Measurements from ENCODE around the gene RRAGA. TPM values are rescaled to one million over a fixed set of nuclear protein-coding genes. Genes with fewer than 3 reads are reported as not detected.

RRAGA gene, protein sequence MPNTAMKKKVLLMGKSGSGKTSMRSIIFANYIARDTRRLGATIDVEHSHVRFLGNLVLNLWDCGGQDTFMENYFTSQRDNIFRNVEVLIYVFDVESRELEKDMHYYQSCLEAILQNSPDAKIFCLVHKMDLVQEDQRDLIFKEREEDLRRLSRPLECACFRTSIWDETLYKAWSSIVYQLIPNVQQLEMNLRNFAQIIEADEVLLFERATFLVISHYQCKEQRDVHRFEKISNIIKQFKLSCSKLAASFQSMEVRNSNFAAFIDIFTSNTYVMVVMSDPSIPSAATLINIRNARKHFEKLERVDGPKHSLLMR
- total RNA-seq (10 to 100 TPM; 25.4 to 31.8 TPM), polyA plus RNA-seq (10 to 100 TPM; 49.0 to 52.4 TPM)

DNA sequence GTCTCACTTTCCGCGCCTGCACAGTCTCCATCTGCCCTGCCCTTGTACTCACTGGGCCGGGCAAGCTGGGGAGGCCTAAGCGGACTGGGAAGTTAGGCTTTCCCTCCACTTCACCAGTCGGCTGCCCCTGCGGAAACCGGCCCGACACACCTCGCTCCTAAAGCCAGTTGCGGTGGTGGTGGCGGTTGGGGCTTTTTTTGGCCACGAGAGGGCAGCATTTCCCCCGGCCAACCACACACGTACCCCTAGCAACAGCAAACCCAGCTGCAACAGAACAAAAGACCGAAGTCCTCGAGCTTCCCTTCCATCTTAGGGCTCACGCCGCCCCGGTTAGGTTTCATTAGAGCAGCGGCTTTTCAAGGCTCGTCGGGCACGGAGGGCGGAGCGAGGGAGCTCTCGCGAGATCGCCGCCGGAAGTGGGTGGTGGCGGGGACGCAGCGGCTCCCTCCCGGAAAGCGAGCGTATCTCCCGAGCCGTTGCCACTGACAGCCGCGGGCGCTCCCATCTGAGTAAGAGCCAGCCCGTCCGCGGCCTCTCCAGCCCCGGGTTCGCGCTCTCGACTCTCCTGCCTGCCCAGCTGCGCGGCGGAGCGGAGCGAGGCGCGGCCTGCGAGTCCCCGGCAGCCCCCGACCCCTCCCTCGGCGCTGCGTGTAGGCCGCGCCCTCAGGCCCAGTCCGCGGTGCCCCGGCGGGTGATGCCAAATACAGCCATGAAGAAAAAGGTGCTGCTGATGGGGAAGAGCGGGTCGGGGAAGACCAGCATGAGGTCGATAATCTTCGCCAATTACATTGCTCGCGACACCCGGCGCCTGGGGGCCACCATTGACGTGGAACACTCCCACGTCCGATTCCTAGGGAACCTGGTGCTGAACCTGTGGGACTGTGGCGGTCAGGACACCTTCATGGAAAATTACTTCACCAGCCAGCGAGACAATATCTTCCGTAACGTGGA, at the start of gene RRAGA:
Gene RRAGA (plus strand): TSS at position 462 of the 951 bp plus-strand sequence. CDS start 233 bp downstream, at position 695.
- Histone ChIP-seq H3K9me3 (ENCODE audit: control insufficient read depth in 4 of 4, low read length in 3 of 4) (no peaks in the 10 kb centered on the region), H3K36me3 (ENCODE audit: control insufficient read depth in 4 of 4, insufficient read depth in 3 of 4, low read depth in 1 of 4, low read length in 3 of 4) (no peaks in the 10 kb centered on the region), H3K27me3 (ENCODE audit: control insufficient read depth in 4 of 4, insufficient read depth in 4 of 4, low read length in 3 of 4) (no peaks in the 10 kb centered on the region), H3K4me1 (ENCODE audit: control insufficient read depth in 4 of 4, insufficient read depth in 4 of 4, low read length in 3 of 4) (peaks cover 0 to 31% (median 21%) of the 10 kb centered on the region in 4 donors), H3K9ac (ENCODE audit: low read depth in 1 of 2, low read length in 2 of 2) (peak within 1 kb of the TSS; percentile 72 to 87), H3K27ac (ENCODE audit: low read depth in 1 of 2, low read length in 2 of 2) (peak within 1 kb of the TSS; percentile 86 to 95), H3K4me3 (ENCODE audit: low read depth in 1 of 3, low read length in 3 of 3) (peak within 1 kb of the TSS; percentile 76 to 88 (median 78))
- under 1% methylated on average over 82 of the region's 82 CpGs for WGBS
- peak; percentile 85 for TF ChIP-seq TAF1 (conservative IDR thresholded peaks at IDR 0.05)
- TF ChIP-seq, protein P1, sequence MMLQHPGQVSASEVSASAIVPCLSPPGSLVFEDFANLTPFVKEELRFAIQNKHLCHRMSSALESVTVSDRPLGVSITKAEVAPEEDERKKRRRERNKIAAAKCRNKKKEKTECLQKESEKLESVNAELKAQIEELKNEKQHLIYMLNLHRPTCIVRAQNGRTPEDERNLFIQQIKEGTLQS (IDR thresholded peaks at IDR 0.05) = peak; percentile 25
- TF ChIP-seq, protein P2, sequence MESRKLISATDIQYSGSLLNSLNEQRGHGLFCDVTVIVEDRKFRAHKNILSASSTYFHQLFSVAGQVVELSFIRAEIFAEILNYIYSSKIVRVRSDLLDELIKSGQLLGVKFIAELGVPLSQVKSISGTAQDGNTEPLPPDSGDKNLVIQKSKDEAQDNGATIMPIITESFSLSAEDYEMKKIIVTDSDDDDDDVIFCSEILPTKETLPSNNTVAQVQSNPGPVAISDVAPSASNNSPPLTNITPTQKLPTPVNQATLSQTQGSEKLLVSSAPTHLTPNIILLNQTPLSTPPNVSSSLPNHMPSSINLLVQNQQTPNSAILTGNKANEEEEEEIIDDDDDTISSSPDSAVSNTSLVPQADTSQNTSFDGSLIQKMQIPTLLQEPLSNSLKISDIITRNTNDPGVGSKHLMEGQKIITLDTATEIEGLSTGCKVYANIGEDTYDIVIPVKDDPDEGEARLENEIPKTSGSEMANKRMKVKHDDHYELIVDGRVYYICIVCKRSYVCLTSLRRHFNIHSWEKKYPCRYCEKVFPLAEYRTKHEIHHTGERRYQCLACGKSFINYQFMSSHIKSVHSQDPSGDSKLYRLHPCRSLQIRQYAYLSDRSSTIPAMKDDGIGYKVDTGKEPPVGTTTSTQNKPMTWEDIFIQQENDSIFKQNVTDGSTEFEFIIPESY (IDR thresholded peaks at IDR 0.05) = peak; percentile 99
- peak; percentile 91 for TF ChIP-seq CTCF (IDR thresholded peaks at IDR 0.05; ENCODE audit: low read depth, low read length, missing input control)
- peak; percentile 96 for TF ChIP-seq YY1 (IDR thresholded peaks at IDR 0.05)
- peak; percentile 50 to 89 for TF ChIP-seq GABPA (IDR thresholded peaks at IDR 0.05 in 1 of 2, conservative IDR thresholded peaks at IDR 0.05 in 1 of 2)
- peak; percentile 77 to 84 for TF ChIP-seq RAD21 (IDR thresholded peaks at IDR 0.05)
- TF ChIP-seq EGR1 (IDR thresholded peaks at IDR 0.05; ENCODE audit: low read depth in 2 of 2) = no peak
- TF ChIP-seq HNF4A (conservative IDR thresholded peaks at IDR 0.05) = peak; percentile 83 to 86
- TF ChIP-seq HNF4G (IDR thresholded peaks at IDR 0.05) = peak; percentile 79
- TF ChIP-seq NR2F2 (IDR thresholded peaks at IDR 0.05) = peak; percentile 5
- TF ChIP-seq JUND (IDR thresholded peaks at IDR 0.05) = no peak
- TF ChIP-seq RXRA (IDR thresholded peaks at IDR 0.05) = peak; percentile 46 to 52
- TF ChIP-seq FOXA1 (IDR thresholded peaks at IDR 0.05) = no peak
- no peak for TF ChIP-seq FOXA2 (IDR thresholded peaks at IDR 0.05)
- TF ChIP-seq MAX (IDR thresholded peaks at IDR 0.05) = peak; percentile 50
- TF ChIP-seq SP1 (IDR thresholded peaks at IDR 0.05) = peak; percentile 89
- TF ChIP-seq REST (IDR thresholded peaks at IDR 0.05) = peak; percentile 69
- DNase-seq (ENCODE audit: low spot score) = peak; percentile 95
